GM12891 (cell line): ENCODE results near the gene NRDE2.

Experiments used
- DNase-seq: peaks from one replicate; pipeline ENCODE4 v3.0.0; 2011; ENCODE audit warnings: low spot score; ENCODE audit not compliant: insufficient read length
- FAIRE-seq: peaks from 2 replicates; lab custom pipeline; 2011; peaks lifted over from hg19 to GRCh38; lab: Jason Lieb, UNC
- PAX5 ChIP-seq: IDR thresholded peaks from 2 replicates; pipeline ENCODE4 v1.6.1; 2011; ENCODE audit warnings: low read length, moderate library complexity, mild to moderate bottlenecking; ENCODE audit not compliant: insufficient read depth, severe bottlenecking
- POLR2A ChIP-seq: IDR thresholded peaks from 2 replicates; pipeline ENCODE4 v1.6.1; 2011; ENCODE audit warnings: low read depth, low read length, control low read depth
- POLR2AphosphoS5 ChIP-seq: IDR thresholded peaks from 2 replicates; pipeline ENCODE4 v1.6.1; 2011; ENCODE audit warnings: low read depth, low read length, control low read depth
- POU2F2 ChIP-seq: IDR thresholded peaks from 2 replicates; pipeline ENCODE4 v1.6.1; 2011; ENCODE audit warnings: low read depth, mild to moderate bottlenecking, control low read depth, low read length, moderate library complexity
- SPI1 ChIP-seq: IDR thresholded peaks from 2 replicates; pipeline ENCODE4 v1.6.1; 2011; ENCODE audit warnings: low read depth, low read length, control low read depth
- TAF1 ChIP-seq: IDR thresholded peaks from 2 replicates; pipeline ENCODE4 v1.6.1; 2011; ENCODE audit warnings: low read depth, low read length, control low read depth

The NRDE2 gene

DNA sequence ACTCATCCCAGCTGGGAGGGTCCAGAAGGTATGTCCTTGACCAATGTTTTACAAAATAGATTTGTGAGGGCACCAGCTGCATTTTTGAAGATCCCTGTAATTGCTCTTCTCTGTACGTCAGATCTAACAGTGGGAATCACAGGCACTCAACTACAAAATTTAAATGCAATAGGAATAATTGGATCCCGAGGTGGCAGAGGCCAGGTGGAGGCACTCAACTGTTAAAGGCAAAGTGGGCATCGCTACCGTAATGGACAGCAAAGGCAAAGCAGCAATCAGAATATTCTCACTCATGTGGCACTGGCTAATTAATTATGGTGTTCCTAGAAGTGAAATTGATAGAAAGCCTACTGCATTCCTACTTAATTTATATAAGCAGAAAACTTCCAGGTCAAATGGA lies 103.3 kb downstream of the NRDE2 start:
- FAIRE-seq = no peak
- DNase-seq = no peak
- TF ChIP-seq POLR2A (no peak), POU2F2 (no peak), SPI1 (no peak), POLR2AphosphoS5 (no peak), TAF1 (no peak), PAX5 (no peak)
